DND-41 (cell line): ENCODE results near the gene EIF5B.

Source experiments
- EZH2 ChIP-seq: IDR thresholded peaks from 3 replicates; pipeline ENCODE4 v1.6.1; 2012; ENCODE audit warnings: borderline replicate concordance, low read depth, mild to moderate bottlenecking, moderate library complexity, low read length, inconsistent platforms; ENCODE audit not compliant: severe bottlenecking
- TF ChIP-seq, protein P1 (sequence below): IDR thresholded peaks from 2 replicates; pipeline ENCODE4 v1.5.1; 2012; ENCODE audit warnings: borderline replicate concordance, low read length, moderate library complexity, mild to moderate bottlenecking; ENCODE audit not compliant: poor library complexity, severe bottlenecking; ENCODE audit errors: extremely low read depth

GRCh38 chr2:99436874-99437273 lies 99.7 kb downstream of the EIF5B start:
- TF ChIP-seq, protein P1, sequence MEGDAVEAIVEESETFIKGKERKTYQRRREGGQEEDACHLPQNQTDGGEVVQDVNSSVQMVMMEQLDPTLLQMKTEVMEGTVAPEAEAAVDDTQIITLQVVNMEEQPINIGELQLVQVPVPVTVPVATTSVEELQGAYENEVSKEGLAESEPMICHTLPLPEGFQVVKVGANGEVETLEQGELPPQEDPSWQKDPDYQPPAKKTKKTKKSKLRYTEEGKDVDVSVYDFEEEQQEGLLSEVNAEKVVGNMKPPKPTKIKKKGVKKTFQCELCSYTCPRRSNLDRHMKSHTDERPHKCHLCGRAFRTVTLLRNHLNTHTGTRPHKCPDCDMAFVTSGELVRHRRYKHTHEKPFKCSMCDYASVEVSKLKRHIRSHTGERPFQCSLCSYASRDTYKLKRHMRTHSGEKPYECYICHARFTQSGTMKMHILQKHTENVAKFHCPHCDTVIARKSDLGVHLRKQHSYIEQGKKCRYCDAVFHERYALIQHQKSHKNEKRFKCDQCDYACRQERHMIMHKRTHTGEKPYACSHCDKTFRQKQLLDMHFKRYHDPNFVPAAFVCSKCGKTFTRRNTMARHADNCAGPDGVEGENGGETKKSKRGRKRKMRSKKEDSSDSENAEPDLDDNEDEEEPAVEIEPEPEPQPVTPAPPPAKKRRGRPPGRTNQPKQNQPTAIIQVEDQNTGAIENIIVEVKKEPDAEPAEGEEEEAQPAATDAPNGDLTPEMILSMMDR = no peak
- TF ChIP-seq EZH2 = no peak
